ENCODE measurements around the gene MYADML2. TPM values are rescaled to one million over a fixed set of nuclear protein-coding genes. Genes with fewer than 3 reads are reported as not detected.

The MYADML2 gene
- 0.19 TPM in 1 of 2 replicates, not detected in the other for total RNA-seq (2013; cell fraction: nucleolus; rRNA removed)
- not detected in 2 replicates for total RNA-seq (2014; rRNA removed)
- total RNA-seq (2014; rRNA removed; fragmentation: Illumina TruSeq; extraction: Trizol): not detected in 2 replicates
- total RNA-seq (2021): not detected in 2 replicates
- not detected for polyA plus RNA-seq (2011; ENCODE audit: low read depth)
- not detected in 2 replicates for polyA plus RNA-seq (2011; rRNA removed)
- polyA plus RNA-seq (2011; cell fraction: cytosol; rRNA removed): not detected in 2 replicates
- not detected in 2 replicates for polyA plus RNA-seq (2011; cell fraction: nucleus; rRNA removed)
- polyA plus RNA-seq (2012): 0.04 and 0.05 TPM in 2 replicates
- not detected in 2 replicates for polyA plus RNA-seq (2014; fragmentation: Illumina TruSeq; extraction: Trizol)
- polyA plus RNA-seq (2014; fragmentation: Nextera tagmentation; extraction: Ambion mirVana): not detected
- not detected in 2 replicates for polyA plus RNA-seq (2014; rRNA removed)
- not detected for polyA plus RNA-seq (2016; fragmentation: Nextera tagmentation; extraction: Ambion mirVana)
- not detected in 2 replicates for polyA minus RNA-seq (2011; rRNA and poly(A)+ RNA removed)
- polyA minus RNA-seq (2011; cell fraction: cytosol; rRNA and poly(A)+ RNA removed): not detected in 2 replicates
- not detected in 2 replicates for polyA minus RNA-seq (2011; cell fraction: nucleus; rRNA and poly(A)+ RNA removed)
- Bru-seq, nascent RNA: not detected
- not detected for BruChase-seq, experiment 1, labeled RNA remaining after a 6-hour chase
- not detected for BruChase-seq, experiment 2, labeled RNA remaining after a 2-hour chase
- long read RNA-seq, experiment 1: 0 reads
- long read RNA-seq, experiment 2: 0 reads

GRCh38 chr17:81947189-81947588 lies at the start of gene MYADML2:
Gene MYADML2 (minus strand): TSS chr17:81947233. CDS start chr17:81941741, 5,492 bp downstream.
- POLR2A ChIA-PET: no interaction called here
- SMC1A ChIA-PET (ENCODE audit: uncharacterized antibody, unreplicated experiment): no interaction called here
- Histone ChIP-seq H2AFZ (ENCODE audit: control insufficient read depth, low read depth, low read length) (no peak within 1 kb of the TSS), H4K20me1 (ENCODE audit: control insufficient read depth, insufficient read depth) (no peaks in the 10 kb centered on the region), H3K36me3 (ENCODE audit: control insufficient read depth in 2 of 2, insufficient read depth in 2 of 2, low read length in 1 of 2) (no peaks in the 10 kb centered on the region), H3K9me3 (replicated peaks; ENCODE audit: control insufficient read depth, insufficient read depth, low read length) (no peaks in the 10 kb centered on the region), H3K4me2 (ENCODE audit: control insufficient read depth, insufficient read depth) (no peak within 1 kb of the TSS), H3K27me3 (replicated peaks in 1 of 2; ENCODE audit: control insufficient read depth in 2 of 2, insufficient read depth in 2 of 2, low read length in 1 of 2) (no peaks in the 10 kb centered on the region), H3K9ac (ENCODE audit: control insufficient read depth, insufficient read depth, low read length) (no peak within 1 kb of the TSS), H3K4me1 (ENCODE audit: control insufficient read depth, insufficient read depth, low read length) (no peaks in the 10 kb centered on the region), H3K79me2 (ENCODE audit: control insufficient read depth, insufficient read depth, low read length) (no peaks in the 10 kb centered on the region), H3K27ac (ENCODE audit: control insufficient read depth, insufficient read depth) (no peak within 1 kb of the TSS), H3K4me3 (no peak within 1 kb of the TSS)
- WGBS (ENCODE audit: insufficient coverage, insufficient replicate concordance, low lambda C conversion rate, missing lambda C conversion rate): 58% methylated on average over 9 of the region's 13 CpGs
- BruUV-seq (replicated peaks): no TSS peak
- TF ChIP-seq CBX5 (IDR thresholded peaks at IDR 0.05; ENCODE audit: low read depth) (no peak), ZBTB40 (IDR thresholded peaks at IDR 0.05; ENCODE audit: borderline replicate concordance) (no peak), ATF2 (IDR thresholded peaks at IDR 0.05; ENCODE audit: low read length) (no peak), MEF2B (IDR thresholded peaks at IDR 0.05; ENCODE audit: partially characterized antibody, poor library complexity, severe bottlenecking) (no peak), BRCA1 (IDR thresholded peaks at IDR 0.05; ENCODE audit: low read depth, low read length) (no peak), FOS (IDR thresholded peaks at IDR 0.05; ENCODE audit: borderline replicate concordance, extremely low read depth, insufficient read length) (no peak), NFYA (IDR thresholded peaks at IDR 0.05; ENCODE audit: borderline replicate concordance, low read depth, low read length) (no peak), BHLHE40 (IDR thresholded peaks at IDR 0.05; ENCODE audit: borderline replicate concordance in 1 of 2, low read depth in 2 of 2, low read length in 1 of 2) (no peak), ZNF24 (IDR thresholded peaks at IDR 0.05) (no peak), ZZZ3 (IDR thresholded peaks at IDR 0.05; ENCODE audit: control insufficient read depth, insufficient read length, low read depth) (no peak), SIN3A (IDR thresholded peaks at IDR 0.05; ENCODE audit: low read depth, low read length) (no peak), E2F4 (IDR thresholded peaks at IDR 0.05; ENCODE audit: low read depth, low read length) (no peak), ATF3 (IDR thresholded peaks at IDR 0.05; ENCODE audit: borderline replicate concordance, extremely low read depth, low read depth, low read length) (no peak), MYB (IDR thresholded peaks at IDR 0.05; ENCODE audit: borderline replicate concordance, low read depth, low read length) (no peak)
- intact Hi-C loops (cut with micrococcal nuclease; ENCODE audit: unreplicated experiment): no loop called here
- RAD21 ChIA-PET (ENCODE audit: unreplicated experiment): no interaction called here
- ATAC-seq (no peak), FAIRE-seq (no peak), DNase-seq (ENCODE audit: low read depth, low spot score) (no peak)
- CTCF ChIA-PET: no interaction called here
- in situ Hi-C loops (cut with MboI): no loop called here

Data from GM12878 (cell line).